Superior temporal gyrus (tissue), 1 donor: ENCODE measurements around the gene CLASP1.
"Not testable (repeated sequence)": the region's sequence is repeated elsewhere in the genome, so short reads cannot be mapped to it uniquely, and the experiment has no call there.

Experiments used
- DNase-seq: peaks from one replicate; pipeline ENCODE4 v3.0.0-alpha.2; 2016; ENCODE audit errors: extremely low spot score

CLASP1 gene

DNA sequence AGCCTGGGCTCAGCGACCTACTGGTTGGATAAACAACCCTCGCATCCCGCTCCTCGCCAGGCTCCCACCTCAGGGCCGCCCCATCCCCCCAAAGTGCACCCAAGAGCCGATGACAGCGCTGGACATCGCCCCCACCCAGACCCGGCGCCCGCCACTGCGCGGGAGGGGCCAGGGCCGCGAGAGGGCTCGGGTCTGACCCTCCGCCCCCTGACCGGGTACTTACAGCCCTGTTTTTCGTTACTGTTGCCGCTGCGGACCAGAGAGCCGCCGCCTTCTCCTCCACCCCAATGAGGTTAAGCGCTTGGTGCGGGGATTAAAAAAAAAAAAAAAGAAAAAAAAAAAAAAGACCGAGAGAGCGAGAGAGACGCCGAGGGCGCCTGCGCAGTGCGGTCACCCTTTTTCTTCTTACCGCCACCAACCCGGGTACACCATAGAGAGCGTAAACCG lies at the start of gene CLASP1:
CLASP1 (minus strand) TSS at position 314 of the 447 bp plus-strand sequence. CDS start 43,567 bp downstream, outside the sequence.
- no peak for DNase-seq

DNA sequence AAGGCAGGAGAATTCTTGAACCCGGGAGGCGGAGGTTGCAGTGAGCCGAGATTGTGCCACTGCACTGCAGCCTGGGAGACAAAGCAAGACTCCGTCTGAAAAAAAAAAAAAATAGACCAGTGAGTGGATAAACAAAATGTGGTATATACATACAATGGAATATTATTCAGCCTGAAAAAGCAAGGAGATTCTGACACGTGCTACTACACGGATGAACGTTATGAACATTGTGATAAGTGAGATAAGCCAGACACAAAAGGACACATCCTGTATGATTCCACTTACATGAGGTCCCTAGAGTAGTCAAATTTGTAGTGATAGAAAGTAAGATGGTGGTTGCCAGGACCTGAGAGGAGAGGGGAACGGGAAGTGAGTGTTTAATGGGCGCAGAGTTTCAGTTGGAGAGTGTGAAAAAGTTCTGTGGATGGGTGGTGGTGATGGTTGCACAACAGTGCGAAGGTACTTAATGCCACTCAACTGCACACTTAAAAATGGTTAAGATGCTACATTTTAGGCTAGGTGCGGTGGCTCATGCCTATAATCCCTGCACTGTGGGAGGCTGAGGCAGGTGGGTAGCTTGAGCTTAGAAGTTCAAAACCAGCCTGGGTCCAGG lies 49.2 kb upstream of the CLASP1 start:
- DNase-seq: no peak

DNA sequence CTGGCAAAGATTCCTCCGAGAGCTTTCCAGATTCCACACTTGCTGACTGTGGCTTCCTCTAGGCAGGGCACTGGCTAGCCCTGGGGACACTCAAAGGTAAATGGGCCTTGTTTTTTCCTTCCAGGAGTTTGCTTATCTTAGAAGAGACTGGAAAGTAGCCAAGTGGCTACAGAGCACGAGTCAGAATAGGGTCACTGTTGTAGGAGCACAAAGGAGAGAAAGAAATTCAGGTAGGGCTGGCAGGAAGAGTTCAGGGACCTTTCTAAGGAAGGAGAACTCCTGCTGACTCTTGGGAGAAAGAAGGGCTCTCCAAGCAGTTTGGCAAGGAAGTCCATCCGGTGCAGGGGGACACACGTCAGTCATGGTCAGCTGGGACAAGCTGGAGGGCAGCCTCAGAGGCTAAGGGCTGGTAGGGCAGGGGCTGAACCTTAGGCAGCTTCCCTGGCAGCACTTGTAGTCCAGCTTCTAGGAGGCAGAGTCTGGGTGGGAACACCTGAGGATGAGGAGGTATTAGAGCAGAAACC lies 47.9 kb upstream of the CLASP1 start:
- DNase-seq: no peak

DNA sequence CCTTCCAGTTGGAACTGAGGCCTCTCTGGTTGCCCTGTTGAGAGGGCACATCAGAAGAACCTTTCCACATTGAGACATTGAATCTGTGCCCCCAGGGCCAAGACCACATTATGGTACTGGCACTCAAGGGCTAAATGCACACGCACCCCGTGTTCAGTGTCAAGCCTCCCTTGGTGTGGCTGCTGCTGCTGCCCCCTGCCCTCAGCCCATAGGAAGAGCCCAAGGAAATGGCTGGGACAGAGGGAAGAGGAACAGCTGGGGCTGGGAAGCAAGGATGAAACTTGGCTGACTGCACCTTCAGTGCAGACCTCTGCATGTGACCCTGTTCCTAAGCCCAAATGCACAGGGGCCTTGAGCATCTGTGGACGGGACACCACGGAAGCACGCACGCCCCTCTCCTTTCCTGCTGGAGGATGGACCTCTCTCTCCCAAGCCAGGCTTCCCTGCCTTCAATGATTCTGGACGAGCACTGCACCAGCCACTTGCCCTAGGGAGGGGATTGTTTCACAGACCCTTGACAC lies 47.2 kb upstream of the CLASP1 start:
- DNase-seq: no peak

DNA sequence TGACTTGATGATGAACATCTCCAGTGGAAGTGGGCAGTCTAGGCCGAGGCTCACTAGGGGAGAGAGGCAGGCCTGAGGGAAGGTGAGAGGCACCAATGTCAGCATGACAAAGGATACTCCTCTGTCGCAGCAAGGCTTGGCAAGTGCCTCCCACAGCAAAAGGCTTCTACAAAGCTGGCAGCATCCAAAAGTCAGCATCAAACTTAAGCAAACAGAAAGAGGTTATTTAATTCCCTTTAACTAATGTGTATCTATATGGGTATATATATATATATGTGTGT lies 45.8 kb upstream of the CLASP1 start:
- no peak for DNase-seq

DNA sequence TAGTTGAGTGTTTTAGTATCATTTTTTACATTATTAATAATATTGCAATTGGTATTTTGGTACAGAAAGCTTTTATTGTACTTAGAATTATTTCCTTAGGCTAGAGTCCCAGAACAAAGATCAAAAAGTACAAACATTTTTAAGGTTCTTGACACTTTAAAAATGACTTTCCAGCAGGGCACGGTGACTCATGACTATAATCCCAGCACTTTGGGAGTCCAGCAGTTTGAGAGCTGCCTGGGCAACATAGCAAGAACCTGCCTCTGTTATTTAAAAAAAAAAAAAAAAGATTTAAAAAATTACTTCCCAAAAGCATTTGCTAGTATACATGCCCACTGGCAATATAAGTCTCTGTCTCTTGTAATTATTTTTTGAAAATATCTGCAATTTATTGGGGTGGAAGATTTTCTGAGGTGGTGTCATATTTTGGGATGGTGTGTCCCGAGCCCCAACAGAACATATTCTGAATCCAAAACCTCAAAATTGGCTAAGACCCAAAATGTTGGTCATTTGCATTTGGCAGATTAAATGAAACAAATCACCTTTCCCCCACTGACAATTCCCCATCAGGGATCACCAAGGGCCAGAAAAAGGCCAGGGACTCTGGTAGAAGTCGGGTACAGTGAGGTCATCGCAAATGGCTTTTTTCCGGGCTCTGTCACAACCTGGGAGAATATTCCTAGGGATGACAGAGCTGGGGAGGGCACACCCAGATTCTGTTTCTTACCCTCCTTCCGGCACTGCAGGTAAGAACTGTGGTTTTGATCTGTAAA lies 45.3 kb upstream of the CLASP1 start:
- DNase-seq: no peak

DNA sequence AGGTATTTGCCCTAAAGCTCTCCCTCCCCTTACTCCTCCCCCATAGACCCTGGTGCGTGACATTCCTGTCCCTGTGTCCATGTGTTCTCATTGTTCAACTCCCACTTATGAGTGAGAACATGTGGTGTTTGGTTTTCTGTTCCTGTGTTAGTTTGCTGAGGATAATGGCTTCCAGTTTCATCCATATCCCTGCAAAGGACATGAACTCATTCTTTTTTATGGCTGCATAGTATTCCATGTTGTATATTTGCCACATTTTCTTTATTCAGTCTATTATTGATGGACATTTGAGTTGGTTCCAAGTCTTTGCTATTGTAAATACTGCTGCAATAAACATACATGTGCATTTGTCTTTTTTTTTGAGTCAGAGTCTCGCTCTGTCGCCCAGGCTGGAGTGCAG lies 41.3 kb upstream of the CLASP1 start:
- DNase-seq: not testable (repeated sequence)

DNA sequence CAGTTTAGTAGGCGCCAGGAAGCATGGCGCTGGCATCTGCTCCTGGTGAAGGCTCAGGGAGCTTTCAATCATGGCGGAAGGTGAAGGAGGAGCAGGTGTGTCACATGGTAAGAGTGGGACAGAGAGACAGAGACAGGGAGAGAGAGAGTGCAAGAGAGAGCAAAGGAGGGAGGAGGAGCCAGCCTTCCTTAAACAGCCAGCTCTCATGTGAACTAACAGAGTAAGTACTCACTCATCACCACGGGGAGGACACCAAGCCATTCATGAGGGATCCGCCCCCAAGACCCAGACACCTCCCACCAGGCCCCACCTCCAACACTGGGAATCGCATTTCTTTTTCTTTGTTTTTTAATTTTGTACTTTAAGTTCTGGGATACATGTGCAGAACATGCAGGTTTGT lies 40.8 kb upstream of the CLASP1 start:
- DNase-seq: no peak

DNA sequence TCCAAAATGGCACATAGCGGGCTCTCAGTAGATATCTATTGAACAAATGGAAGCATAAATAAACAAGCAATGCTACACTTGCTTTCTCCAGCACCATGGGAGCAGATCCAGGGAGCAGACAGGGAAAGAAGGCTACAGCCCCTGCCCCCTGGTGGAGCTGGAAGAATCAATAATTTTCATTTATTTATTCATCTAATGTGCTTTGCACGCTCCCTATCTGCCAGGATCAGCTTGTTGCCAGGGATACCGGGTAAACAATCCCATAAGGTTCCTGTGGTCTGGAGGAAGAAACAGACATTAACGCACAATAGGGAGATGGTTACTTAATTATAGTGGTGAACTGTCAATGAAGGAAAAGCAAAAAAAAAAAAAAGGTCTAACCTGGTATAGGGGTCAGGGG lies 40.1 kb upstream of the CLASP1 start:
- DNase-seq: no peak

DNA sequence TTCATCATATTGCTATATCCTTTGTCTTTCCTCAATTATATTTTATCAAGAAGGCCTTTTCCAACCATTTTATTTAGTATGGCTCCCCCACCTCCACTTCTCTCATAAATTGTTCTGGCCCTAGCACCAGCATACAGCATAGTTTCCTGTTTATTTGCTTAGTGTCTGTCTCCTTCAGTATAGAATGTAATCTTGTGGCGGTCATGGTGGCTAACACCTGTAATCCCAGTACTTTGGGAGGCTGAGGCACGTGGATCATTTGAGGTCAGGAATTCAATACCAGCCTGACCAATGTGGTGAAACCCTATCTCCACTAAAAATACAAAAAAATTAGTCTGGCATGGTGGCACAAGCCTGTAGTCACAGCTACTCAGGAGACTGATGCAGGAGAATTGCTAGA lies 39.6 kb upstream of the CLASP1 start:
- DNase-seq: no peak

DNA sequence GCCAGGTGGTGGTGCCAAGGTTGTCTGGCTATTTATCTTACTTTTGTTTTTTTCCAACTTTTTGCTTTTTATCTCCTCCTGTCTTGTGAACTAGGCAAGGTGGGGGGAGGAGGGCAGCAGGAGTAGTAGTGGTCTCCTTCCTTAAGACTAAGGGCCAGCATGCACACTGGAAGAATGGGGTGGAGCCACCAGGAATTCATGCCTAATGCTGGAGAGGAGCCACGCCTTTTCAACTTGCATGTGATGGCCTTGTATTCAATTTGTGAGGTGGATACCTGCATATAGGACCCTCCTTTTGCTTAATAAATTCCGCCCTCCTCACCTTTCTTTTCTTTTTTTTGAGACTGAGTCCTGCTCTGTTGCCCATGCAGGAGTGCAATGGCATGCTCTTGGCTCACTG lies 37.6 kb upstream of the CLASP1 start:
- no peak for DNase-seq

DNA sequence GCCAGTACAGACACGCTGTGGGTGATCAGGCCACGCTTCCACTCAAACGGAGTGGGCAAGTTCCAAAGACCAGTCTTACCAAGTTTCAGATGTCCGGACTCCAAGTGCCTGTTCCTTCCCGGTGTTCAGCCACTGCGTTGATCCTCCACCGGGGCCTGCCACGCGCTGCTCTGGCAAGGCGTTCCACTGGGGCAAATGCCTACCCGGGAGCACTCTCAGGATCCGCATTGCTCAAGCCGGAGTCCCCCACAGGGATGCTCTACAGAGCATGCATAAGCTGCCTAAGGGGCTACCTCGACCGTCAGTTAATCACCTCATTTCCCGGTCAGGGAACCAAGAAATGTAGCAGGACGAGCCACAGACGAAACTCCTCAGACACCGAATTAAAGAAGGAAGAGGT lies 37.0 kb upstream of the CLASP1 start:
- no peak for DNase-seq

DNA sequence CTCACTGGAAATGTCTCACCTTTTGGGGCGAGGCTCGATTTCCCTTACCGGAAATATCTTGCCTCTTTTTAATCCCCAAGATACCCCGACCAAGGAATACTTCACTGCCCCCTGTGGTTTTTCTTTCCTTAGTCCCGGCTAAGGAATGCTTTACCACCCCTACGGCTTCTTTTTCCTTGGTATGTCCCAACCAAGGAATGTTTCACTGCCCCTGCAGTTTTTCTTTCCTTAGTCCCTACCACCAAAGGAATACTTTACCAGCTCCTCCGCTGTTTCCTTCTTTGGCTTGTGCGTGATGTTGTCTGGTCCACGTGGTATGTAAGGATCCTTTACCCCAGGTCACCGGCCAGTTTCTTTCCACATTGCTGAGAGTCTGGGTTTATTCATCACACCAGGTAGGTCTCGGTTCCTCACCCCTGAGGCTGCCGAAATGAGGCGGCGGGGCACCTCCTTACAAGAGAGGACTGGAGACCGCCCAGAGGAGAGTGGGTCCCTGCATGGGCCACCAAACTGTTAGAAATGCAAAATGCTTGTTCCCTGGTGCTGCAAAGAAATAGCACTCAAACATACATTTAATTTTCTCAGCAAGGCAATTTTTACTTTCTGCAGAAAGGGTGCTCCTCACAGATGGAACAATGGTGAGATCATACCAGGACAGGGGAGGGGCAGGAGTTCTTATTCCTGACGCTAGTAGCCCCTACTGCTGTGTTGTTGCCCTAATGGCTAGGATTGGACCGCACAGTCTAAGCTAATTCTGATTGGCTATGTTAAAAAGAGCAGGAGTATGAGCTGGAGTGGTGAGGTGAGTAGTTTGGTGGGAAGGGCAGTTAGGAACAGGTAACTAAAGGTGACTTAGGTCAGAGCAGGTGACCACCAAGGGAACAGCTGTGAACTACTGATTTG lies 33.4 kb upstream of the CLASP1 start:
- no peak for DNase-seq

DNA sequence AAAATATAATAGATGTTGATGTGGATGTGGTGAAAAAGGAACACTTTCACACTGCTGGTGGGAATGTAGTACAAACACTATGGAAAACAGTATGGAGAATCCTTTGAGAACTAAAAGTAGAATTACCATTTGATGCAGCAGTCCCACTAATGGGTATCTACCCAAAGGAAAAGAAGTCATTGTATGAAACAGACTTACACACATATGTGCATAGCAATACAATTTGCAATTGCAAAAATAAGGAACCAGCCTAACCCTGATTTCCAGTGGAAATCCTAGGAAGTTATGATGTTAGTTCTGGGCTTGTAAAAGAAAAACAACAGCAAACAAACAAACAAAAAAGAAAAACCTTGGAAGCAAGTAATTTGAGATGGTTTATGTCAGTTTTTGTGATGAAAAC lies 28.6 kb upstream of the CLASP1 start:
- no peak for DNase-seq

DNA sequence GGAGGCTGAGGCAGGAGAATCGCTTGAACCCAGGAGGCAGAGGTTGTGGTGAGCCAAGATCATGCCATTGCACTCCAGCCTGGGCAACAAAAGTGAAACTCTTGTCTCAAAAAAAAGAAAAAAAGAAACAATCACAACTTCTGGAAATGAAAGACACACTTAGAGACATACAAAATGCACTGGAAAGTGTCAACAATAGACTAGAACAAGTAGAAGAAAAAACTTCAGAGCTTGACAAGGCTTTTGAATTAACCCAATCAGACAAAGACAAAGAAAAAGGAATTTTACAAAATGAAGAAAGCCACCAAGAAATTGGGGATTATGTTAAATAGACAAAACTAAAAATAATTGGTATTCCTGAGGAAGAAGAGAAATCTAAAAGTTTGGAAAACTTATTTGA lies 22.4 kb upstream of the CLASP1 start:
- not testable (repeated sequence) for DNase-seq

DNA sequence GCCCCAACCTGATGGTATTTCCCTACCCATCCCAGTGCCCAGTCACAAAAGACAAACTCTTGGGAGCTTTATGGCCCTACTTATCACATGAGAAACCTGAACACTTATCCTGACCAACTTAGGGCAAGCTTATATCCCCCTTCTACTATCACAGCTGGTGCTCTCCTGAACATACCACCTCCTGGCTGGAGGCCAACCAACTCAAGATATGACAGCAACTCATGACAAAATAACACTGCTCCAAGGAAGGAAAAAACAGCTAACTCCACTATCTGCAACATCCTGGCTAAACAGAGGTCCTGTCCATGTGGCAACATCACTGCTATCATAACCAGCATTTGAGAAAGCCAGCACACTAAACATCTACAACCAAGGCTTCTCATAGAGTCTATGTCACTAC lies 20.9 kb upstream of the CLASP1 start:
- no peak for DNase-seq

DNA sequence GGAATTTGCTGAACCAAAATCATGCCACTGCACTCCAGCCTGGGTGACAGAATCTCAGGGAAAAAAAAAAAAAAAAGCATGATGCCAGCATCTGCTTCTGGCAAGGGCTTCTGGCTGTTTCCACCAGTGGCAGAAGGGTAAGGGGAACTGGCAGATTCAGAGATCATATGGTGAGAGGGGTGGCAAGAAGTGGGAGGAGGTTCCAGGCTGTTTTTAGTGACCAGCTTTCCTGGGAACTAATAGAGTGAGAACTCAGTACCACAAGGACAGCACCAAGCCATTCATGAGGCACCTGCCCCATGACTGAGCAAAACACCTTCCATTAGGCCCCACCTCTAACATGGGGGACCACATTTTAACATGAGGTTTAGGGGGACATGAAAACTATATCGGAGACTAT lies 18.4 kb upstream of the CLASP1 start:
- DNase-seq: no peak

DNA sequence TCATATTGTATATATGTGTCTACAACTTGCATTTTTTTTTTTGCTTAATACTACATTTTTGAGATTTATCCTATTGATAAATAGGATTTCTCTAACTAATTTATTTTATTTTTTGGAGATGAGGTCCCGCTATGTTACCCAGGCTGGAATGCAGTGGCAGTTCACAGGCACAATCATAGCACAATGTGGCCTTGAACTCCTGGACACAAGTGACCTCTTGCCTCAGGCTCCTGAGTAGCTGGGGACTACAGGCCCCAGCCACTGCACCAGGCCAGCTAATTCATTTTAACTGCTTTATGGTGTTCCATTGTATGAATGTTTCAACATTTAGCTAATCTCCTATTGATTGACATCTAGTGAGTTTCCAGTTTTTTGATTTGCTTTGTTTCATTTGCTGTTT lies 16.8 kb upstream of the CLASP1 start:
- no peak for DNase-seq

DNA sequence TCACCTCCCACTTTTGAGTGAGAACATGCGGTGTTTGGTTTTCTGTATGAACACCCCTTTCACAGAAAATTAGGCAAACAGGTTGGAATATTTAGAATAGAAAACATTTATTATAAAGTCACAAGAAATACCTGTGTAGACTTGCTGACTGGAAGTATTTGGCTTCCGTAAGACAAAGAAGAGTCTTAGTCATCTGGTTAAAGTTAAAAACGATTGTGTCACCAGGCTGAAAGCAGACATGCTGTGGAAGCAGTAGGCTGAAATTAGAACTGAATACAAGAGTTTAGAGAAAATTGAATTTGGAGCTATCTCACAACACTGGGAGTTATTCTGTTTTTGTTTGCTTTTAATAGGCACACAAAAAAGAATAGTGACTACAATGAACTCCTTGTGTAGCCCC lies 16.2 kb upstream of the CLASP1 start:
- DNase-seq: no peak

DNA sequence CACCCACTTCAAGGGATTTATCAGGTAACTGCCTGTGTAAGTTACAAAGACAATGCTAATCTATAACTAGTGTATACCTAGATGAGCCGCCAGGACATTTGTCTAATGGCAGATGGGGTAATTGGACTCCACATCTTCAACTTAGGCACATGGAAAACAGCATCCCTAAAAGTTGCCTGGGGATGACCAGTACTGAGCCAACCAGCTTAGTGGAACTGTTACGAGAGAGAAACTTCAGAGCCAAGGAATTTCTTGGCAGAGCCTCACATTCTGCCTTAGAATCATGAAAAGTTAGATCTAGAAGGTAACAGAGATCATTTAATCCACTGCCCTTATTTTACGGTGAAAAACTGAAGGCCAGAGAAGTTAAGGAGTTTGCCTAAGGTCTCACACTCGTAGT lies 15.5 kb upstream of the CLASP1 start:
- DNase-seq: no peak

DNA sequence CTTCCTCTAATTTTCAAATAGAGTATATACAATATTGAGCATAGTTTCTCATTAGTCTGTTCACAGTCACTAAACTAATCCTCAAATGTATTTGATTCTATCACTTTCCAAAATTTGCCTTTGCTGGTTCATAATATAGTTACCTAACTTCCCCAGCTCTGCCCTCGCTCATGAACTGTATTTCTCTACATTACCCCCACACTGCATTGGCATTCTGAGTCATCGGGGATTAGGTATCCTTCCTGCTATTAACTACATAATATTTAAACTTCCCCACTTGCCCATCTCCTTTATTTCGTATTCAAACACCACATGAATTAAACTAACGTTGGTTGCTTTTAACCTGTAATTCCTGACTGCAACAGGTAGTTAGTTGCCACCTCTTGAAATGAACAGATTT lies 14.8 kb upstream of the CLASP1 start:
- DNase-seq: no peak

DNA sequence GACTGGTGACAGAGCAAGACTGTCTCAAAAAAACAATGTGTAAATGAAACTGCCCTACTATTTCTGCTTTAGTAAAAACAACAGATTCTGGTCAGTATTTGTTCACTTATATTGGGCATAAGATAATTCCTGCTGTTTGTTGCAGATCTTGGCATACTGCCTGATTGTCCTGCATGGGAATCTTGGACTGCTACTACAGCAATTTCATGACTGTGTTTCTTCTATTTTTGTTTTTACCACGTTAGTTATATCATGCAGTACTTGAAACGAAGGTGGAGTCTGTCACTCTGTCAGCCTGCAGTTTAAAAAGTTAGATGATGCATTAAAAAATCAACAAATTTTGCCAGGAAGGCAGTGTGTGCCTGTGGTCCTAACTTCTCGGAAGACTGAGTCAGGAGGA lies 14.2 kb upstream of the CLASP1 start:
- DNase-seq: no peak
